Stimulated activated CD8-positive, alpha-beta memory T cell treated with anti-CD3 and anti-CD28 coated beads, Interleukin-12 subunit alpha, Interleukin-12 subunit beta, amount 100 ng/mL, for 24 hours (primary cell): ENCODE measurements around the gene ZC3H18.
"Not testable (repeated sequence)": the region's sequence is repeated elsewhere in the genome, so short reads cannot be mapped to it uniquely, and the experiment has no call there.

Experiments used
- DNase-seq: peaks from one replicate; pipeline ENCODE4 v3.0.0-alpha.2; 2020; ENCODE audit errors: extremely low read depth

ZC3H18 gene

DNA sequence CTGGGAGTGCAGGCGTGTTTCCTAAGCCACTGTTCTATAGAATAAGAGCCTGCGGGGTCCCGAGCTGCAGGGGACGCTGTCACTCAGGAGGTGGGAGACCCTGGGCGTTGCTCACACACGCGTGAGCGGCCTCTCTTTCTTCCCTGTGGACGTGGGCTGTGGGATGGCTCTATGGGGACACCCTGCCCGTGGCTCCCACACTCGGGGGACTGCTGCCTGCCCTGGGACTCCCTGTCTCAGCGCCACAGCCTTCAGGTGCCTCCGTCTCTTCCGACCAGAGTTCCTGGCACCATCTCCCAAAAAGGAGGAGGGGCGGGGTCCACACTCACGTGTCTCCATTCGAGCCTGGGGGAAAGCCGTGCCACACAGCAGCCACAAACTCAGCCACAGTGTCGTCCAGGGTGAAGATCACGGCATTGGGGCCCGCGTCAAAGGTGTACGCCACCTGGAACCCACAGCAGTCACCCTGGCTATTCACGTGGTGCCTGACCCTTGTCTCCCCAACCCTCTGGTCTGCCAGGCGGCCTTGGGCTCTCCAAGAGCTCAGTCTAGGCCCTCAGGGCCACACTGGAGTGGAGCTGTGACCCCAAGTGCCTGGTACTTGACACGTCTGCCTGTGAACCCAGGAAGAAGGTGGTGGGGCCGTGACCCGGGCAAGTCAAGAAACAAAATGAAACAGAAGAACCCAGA lies 84.3 kb downstream of the ZC3H18 start:
- no peak for DNase-seq

DNA sequence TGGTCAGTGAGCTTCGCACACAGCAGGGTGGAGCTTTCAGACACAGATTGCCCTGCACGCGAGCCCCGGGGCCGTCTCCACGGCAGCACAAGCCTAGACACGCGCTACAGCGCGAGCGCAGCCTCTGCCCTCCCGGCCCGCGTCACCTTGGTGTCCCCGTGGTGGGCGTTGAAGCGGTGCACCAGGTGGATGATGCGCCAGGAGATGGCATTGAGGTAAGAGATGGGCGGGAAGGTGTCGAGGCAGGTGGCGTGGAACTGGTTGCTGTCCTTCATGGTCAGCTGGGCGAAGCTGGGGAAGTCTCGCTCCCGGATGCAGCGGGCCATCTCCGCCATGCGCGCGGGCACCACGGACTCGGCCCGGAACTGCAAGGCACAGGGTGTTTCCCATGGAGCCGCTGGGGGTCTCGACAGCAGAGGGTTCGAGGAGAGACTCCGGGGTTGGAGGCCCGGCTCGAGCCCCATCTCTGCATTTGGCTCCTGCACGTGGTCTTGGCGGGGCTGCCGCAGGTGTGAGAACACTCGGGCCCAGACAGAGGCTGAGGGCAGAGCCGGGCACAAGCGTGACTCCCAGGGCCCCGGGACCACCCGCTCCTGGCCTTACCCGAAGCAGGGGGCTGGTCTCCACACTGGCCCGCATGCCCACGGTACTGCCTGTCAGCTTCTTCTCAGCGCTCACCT lies 85.0 kb downstream of the ZC3H18 start:
- DNase-seq: no peak

DNA sequence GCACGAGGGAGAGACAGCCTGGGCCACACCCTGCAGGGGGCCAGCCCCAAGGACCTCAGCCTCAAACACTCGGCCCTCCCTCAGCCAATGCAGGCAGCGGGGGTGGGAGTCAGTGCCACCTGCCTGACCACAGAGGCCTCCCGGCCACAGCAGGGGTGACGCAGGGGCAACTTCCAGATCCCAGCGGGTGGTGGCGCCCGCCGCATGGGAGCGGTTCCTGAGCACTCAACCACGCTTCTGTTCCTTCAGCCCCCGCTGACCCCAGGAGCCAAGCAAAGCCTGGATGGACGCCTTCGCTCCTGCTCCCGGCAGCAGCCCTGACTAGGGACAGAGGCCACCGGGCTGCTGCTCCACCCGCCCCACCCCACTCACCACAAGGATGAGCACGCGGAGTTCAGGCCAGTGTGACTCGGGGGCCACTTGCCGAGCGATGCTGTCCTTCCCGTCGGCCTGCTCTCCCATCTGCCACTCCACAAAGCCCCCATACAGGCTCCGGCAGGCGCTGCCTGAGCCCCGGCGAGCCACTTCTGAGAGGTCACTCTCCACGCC lies 85.6 kb downstream of the ZC3H18 start:
- no peak for DNase-seq

DNA sequence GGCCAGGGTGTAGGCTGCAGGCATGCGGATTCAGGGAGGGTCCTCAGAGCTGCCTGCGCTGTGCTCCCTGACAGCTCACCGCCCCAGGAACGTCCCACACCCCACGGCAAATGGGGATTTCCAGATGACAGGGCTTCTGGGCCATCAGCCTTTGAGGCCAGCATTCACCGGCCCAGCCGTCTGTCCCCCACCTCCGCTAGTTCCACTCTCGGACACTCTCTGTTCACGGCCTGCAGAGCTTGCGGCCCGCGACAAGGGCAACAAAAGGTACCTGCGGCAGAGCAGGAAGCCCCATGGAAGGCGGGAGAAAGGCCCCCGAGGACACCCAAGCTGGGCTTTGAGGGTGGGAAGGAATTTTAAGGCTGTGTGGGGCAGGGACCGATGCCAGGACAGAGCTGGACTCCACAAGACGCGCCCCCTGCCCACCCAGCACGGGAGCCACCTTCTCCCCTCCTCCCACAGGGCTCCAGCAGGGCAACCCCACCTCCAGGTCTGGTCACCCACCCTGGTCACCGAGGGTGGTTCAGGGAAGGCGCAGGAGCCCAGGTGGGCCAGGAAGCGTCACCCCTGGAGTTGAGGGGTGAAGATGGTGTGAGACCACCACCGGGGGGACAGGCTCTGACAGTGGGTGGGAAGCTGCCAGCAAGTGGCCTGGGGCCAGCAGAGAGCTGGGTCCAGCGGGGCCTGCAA lies 86.2 kb downstream of the ZC3H18 start:
- DNase-seq: no peak

DNA sequence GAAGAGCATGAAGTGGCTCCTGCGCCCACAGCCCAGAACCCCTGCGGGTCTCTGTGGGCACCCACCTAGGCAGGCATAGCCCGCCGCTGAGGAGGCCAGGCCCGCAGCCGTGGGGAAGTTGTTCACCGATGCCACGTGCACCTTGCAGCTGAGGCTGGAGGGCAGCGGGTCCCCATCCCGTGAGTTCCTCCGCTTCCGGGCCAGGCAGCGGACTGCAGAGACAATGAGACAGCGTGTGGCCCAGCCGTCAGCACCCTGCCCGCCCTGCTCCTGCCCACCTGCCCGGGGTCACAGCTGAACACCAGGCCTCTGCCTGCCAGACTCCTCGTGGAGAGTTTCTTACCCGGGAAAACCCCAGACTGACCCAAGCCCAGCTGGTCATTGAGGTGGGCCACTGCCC lies 87.2 kb downstream of the ZC3H18 start:
- no peak for DNase-seq

DNA sequence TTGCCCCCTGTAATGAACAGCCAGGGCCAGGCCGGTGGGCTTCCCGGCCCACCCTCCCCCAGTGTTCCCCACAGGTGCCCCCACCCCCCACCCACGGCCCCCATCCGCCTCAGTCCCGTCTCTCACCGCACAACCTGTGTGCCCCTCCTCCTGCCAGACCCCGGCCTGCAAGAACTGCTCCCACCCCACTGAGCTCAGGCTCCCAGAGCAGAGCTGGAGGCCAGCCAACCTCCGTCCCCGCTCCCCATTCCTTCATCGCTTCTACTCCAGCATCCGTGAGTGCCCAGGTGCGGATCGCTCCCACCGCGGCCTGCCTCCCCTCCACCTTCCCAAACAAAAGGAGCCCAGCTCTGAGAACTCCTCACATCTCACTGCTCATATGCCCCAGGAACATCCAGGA lies 88.5 kb downstream of the ZC3H18 start:
- DNase-seq: no peak

DNA sequence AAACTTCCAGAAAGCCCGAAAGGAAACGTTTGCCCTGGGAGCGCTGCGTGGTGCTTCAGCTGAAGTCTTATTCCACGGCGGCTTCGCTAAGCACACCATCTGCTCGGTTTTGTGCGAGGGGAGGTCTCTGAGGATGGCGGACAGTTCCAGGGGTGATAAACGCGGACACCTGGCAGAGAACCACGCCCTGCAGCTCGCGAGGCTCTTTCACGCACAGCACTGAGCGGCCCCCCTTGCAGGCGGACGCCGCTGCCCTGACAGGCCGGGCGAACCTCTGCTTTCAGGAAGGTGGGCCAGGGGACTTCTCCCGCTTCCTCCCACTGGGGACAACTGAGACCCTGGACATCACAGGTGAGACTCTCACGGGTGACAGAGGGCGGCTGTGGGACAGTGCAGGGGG lies 89.0 kb downstream of the ZC3H18 start:
- DNase-seq: no peak

DNA sequence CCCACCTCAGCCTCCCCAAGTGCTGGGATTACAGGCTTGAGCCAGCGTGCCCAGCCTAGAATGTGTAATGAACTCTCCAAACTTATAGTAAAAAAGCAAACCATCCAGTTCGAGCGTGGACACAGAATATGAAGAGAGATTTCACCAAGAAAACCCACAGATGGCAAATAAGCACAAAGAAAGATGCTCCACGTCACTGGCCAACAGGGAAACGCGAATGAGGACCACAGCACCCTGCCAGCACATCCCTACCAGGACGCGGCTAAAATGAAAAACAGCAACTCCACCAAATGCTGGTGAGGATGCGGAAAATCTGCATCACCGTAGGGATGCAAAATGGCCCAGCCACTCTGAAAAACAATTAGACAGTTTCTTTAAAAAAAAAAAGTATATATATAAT lies 91.3 kb downstream of the ZC3H18 start:
- DNase-seq: no peak

DNA sequence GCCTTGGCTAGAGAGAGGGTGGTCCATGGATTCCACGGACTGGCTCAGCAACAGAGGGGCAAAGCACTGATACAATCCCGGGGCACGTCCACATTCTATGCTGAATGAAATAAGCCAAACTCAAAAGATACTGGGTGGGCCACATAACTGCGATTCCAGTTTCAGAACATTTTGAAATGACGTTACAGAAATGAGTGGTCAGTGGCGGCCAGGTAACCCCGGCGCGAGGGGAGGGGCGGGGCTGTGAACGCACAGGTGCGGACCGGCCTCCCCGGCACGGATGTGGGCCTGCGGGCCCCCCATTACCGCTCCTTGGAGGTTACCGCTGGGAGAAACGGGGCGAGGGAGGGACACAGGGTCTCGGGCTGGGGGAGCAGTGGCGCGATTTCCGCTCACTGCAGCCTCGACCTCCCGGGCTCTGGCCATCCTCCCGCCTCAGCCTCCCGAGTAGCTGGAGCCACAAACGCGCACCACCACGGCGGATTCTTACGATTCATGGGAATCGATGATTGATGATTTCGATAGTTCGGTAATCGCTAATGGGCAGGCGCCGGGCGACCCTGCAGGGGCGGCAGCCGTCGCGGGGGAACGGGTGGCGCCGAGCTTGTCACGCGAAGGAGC lies 92.1 kb downstream of the ZC3H18 start:
- DNase-seq: no peak

DNA sequence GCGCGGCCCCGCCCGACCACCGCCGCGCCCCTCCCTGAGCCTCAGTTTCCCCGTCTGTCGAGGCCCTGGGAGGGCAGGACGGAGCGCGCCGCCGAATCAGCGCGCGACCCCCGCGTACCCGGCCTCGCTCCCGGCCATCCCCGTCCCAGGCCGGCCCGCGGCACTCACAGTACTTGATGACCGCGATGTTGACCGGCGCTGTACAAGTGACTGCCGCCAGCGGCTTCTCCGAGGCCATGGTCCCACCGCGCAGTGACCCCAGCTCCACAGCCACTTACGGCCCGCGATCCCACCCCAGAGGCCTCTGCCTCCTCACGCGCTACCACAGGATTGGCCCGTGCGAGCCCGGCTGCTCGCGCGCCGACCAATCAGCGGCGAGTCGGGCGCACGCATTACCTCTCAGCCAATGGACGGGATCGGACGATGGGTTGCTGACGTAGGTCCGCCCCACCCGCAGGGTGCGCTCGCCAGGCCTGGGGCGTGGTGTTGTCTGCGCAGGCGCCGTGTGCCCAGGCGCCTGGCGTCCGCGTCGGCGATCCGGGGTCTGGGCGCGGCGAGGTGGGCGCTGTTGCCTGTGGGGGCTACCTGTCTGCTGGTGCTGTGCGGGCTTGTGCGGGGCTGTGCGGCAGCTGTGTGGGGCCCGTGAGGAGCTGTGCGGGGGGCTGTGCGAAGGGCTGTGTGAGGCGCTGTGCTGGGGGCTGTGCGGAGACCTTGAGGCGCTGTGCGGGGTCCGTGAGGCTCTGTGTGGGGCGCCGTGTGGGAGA lies 92.8 kb downstream of the ZC3H18 start, which contains the start of gene MVD:
MVD (minus strand) TSS at position 249 of the 764 bp plus-strand sequence; CDS start at position 238, 11 bp downstream.
- peak; percentile 87 for DNase-seq

DNA sequence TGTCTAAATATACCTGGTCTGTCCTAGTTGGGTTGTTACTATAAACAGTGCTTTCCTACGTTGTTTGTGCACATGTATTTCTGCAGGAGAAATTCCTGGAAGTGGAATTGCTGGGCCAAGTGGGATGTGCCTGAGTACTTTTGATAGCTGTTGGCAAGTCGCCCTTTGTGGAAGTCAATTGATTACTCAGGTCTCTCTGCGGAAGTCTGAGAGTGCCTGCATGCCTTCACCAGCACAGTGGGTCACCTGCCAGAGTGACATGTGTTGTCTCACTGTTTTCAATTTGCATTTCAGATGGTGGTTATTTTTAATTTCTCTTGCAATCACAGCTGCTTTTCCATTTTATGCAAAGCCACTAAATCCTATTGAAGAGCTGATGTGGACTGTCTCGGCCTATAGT lies 94.9 kb downstream of the ZC3H18 start:
- no peak for DNase-seq

DNA sequence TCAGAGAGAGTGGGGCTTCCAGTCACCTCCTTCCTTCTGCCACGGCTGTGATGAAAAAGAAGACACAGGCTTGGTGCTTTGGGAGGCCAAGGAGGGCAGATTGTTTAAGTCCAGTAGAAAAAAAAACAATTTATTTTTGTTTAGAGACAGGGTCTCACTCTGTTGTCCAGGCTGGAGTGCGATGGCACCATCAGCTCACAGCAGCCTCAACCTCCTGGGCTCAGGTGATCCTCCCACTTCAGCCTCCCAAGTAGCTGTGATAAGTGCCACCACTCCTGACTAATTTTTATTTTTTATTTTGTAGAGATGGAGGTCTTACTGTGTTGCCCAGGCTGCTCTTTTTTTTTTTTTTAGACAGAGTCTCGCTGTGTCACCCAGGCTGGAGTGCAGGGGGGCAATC lies 95.4 kb downstream of the ZC3H18 start:
- DNase-seq: no peak

DNA sequence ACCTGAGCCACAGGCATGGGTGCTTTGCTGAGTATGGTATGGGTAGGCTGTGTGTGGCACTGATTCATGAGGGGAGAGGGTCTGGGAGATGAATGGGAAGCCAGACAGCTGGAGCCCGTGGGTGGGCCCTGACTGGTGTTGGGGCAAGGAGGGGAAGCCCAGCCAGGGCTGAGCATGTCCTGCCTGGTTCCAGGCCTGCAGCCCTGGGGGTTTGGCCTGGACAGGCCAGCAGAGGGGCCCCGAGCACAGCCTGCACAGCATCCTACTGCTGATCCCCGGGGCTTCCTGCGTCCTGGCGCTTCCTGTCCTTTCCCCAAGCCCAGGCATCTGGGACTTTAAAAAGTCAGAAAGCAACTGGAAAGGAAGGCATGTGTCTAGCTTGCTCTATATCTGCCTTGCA lies 97.3 kb downstream of the ZC3H18 start:
- DNase-seq: no peak

DNA sequence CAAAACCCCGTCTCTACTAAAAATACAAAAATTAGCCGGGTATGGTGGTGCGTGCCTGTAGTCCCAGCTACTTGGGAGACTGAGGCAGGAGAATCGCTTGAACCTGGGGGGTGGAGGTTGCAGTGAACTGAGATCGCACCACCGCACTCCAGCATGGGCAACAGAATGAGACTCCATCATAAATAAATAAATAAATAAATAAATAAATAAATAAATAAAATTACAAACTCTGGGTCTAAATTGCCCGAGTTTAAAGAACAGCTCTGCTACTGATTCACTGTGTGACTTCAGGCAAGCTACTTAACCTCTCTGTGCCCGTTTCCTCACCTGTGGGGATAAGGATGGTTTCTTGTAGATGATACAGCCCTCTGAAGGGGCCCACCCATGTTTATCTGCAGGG lies 99.3 kb downstream of the ZC3H18 start:
- DNase-seq: not testable (repeated sequence)

DNA sequence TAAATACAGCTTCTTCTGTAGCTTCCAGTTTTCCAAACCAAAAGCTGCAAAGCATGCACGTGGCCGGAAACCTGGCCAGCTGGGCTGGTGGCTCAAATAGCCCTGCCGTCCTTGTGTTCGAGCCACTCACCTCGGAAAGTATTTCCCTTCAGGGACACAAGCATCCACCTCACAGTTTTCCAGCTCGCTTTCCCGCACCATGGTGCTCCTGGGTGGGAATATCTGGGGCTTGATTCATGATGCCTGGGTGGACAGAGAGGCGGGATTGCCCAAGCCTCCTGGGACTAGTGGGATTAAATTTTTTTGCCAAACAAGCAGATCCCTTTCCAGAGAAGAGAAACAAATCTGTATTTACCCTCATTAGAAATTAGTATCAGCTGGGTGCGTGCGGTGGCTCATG lies 99.8 kb downstream of the ZC3H18 start:
- no peak for DNase-seq

DNA sequence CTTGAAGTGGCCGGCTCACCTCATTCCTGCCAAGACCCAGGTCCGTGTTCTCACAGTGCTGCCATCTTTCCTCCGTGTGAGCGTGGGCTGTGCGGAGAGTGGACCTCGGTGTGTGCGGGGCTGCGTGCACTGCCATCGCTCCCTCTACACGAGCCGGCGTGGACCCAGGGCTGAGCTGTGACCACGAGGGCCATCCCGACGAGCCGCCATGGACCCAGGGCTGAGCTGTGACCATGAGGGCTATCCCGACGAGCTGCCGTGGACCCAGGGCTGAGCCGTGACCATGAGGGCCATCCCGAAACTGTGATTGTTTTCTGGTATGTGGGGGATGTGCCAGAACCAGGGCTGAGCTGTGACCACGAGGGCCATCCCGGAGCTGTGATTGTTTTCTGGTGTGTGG lies 101.6 kb downstream of the ZC3H18 start:
- DNase-seq: no peak

DNA sequence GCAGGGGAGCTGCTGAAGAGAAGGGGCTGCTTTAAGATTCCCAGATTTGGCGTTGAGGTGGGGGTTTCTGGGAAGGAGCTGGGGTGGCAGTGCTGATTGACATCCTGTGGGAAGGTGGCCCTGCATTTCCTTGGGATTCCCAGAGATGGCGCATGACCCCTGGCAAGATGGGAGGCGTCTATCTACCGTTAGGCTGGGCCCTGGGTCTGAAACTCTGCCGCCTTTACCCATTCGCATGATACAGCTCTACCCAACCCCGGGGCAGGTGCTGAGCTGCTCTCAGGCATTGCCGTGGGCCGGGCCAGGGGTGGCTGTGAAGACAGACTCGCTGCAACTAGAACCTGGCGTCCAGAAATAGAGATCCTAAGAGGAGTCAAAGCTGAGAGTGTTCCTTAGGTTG lies 102.6 kb downstream of the ZC3H18 start:
- no peak for DNase-seq

DNA sequence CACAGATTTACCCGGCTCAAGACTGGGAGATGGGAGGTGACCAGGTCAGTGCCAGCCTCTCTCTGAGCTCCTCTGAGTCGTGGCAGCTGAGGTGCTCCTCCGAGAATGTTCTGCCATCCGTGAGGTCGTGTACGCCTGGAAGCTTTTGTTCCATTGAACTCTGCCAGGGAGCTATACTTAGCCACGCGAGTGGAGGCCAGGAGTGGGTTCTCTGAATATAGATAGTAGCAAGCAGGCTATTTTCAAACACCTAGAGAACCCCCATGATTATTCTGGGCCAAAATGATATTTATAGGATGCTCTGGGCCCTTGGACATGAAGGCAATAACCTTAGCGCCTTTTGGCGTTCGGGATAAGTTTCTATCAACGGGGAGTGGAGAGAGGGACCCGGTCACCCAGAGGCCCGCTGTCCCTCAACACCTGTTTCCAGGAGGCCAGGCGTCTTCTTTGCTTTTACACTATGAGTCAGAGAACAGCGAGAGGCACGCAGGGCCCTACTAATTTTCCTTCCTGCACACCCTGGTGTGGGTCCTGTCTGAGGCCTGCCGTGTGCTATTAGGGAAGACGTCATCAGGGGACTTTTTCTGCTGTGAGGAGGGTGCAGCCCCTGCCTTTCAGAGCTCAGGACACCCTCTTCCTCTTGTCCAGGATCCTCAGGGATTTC lies 103.6 kb downstream of the ZC3H18 start:
- DNase-seq: no peak

DNA sequence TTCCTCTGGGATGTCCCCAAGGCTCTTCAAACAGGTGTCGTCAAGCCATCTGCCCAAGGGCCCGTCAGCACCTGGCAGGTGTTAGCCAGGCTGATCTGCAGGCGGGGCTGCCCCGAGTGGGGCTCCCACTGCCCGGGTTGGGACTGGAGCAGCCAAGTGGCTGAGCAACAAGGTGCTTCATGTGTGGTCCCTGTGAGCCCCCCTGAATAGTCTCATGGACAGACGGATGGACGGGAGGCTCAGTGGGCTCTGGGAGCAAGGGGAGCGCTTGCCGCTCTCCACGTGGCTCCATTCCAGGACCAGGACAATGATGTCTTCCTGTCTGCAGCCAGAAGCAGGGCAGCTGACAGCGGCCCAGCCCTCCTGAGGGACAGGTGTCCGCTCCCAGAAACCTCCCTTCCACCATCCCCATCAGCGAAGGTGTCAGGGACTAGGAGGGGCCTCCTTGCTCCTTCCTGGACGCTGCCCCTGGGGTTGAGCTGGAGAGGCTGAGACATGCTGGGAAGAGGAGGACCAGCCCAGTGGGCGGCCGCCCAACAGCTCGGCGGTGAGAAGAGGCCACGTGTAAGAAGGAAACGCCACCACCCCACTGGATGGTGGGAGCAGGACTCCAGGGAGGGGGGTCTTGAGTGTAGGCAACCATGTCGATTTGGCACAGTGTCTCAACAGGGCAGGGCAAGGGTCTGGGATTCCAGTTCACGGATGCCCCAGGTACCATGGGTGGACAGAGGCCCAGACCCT lies 106.5 kb downstream of the ZC3H18 start:
- DNase-seq: no peak

DNA sequence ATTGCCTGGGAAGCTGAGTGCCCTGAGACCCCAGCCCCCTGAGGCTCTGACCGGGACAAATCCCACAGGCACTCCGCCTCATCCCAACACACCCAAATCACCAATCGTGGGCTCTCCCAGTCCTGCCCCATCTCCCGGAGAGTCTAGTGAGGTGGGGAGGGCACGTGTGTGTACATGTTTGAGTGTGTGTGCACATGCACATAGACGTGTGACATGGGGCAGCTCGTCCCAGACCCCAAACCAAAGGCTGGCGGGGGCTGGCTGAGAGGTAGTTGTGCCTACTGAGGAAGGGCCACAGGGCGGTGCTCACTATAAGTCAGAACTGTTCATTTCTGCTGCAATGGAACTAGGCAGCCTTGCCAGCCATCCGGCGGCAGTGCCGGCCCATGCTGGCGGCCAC lies 107.5 kb downstream of the ZC3H18 start:
- no peak for DNase-seq
